Measurements from ENCODE around the gene MBNL2.
A peak's percentile ranks its signal among the peaks of the same experiment; 100 is the strongest.

MBNL2 gene

GRCh38 chr13:97273341-97273831 is 51.3 kb downstream of the MBNL2 start:
- no peak for DNase-seq (ENCODE audit: low read depth in 2 of 2)

DNA sequence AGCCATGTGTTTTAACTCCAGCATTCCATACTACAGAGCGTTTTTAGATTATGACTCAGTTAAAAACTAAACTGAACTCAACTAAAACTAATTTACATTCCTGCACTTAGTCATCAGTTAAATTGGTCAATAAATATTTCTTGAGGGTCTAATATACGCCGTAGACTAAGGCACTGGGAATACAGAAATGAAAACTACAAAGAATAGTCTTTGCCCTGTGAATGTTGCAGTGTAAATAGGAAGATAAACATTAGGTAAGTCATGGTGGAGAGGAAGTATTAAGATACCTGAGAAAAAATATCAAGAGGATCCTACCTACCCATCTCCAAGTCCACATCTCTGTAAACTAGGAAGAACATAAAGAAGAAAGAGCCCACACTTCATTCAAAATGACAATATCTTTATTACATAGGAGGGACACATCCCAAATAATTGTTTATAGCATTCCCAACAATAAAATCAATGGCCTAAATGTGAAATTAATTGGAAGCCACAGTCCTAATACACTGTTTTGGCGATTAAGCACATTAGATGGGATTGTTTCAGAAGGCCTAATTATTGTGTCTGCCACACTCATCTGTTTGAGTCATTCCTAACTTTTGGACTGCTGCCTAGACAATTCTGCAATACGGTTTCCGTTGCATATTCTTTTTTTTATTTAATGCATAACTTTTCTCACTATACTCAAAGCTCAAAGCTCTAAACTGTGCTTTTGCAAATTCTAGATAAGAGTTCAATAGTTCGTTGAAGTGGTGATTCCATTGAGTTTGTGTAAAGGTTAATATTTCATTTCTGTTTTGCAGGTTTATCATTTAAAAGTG is 52.9 kb downstream of the MBNL2 start:
- DNase-seq (ENCODE audit: low read depth in 2 of 2), result peak; percentile 84 to 86

DNA sequence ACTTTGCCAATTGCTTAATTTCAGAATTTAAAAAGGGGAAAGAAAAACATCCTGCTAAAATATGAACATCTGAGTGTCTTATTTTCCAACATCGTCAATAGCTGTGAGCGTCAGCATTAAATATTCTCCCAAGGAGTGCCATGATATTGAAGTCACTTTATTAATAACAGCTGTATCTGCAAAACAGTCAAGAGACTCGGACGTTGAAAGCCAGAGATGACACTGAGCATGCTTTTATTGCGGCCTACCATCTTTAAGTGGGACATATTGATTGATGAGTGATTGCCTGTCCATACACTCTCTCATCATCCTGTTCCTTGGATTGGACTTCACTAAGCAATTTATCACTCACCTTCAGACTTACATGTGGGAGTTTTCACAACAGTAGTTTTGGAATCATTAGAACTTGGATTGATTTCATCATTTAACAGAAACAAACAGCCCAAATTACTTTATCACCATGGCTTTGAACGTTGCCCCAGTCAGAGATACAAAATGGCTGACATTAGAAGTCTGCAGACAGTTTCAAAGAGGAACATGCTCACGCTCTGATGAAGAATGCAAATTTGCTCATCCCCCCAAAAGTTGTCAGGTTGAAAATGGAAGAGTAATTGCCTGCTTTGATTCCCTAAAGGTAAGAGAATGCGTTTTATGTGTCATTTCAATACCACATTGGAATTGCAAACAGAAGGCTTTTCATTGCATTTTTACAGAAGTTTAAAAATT is 53.8 kb downstream of the MBNL2 start:
- no peak for DNase-seq (ENCODE audit: low read depth in 2 of 2)

GRCh38 chr13:97276862-97277269 is 54.7 kb downstream of the MBNL2 start:
- DNase-seq (ENCODE audit: low read depth in 2 of 2), result no peak

GRCh38 chr13:97278435-97279411 is 56.6 kb downstream of the MBNL2 start:
- DNase-seq (ENCODE audit: low read depth in 2 of 2), result no peak

DNA sequence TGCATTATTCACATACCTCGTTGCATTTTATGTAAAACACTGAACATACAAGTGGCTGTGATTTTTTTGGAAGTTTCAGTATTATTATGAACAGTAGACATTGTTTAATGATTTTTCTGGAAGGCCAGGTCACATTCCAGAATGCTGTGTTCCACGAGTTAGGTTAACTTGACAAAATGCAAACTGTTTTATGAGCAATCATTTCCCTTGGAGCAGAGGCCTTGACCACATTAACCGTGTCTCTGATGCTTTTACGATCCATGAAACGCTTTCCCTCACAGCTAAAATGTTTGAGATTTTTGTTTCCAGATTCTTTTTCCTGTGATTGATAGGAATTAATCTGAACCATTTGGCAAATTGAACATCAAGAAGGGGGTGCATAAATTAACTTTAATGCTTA is 57.8 kb downstream of the MBNL2 start:
- DNase-seq (ENCODE audit: low read depth in 2 of 2), result peak in 1 of 2 experiments; percentile 61

GRCh38 chr13:97280478-97280877 is 58.3 kb downstream of the MBNL2 start:
- no peak for DNase-seq (ENCODE audit: low read depth in 2 of 2)

- DNase-seq (ENCODE audit: low read depth in 2 of 2), result no peak
These were observed 58.9 kb downstream of the MBNL2 start for GRCh38 chr13:97281028-97281427.

DNA sequence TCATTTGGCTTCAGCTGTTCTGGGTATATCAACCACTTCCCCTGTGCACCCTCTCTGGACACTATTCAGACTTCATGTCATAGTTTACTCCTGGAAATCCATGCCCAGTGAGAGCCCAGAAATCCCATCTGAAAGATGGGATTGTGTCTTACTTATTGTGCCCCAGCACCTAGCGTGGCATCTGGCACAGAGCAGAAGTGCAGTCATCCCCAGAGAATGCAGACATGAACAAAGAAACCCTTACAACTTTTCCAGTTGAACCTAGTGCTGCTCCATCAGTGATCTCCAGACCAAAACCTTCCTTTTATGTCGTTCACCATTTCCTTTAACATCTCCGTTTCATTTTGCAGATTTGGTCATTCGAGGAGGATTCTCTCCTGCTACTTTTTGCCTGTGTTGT is 60.6 kb downstream of the MBNL2 start:
- DNase-seq (ENCODE audit: low read depth in 2 of 2), result no peak

- DNase-seq (ENCODE audit: low read depth in 2 of 2), result no peak
These were observed 61.8 kb downstream of the MBNL2 start for GRCh38 chr13:97283888-97284287.

DNA sequence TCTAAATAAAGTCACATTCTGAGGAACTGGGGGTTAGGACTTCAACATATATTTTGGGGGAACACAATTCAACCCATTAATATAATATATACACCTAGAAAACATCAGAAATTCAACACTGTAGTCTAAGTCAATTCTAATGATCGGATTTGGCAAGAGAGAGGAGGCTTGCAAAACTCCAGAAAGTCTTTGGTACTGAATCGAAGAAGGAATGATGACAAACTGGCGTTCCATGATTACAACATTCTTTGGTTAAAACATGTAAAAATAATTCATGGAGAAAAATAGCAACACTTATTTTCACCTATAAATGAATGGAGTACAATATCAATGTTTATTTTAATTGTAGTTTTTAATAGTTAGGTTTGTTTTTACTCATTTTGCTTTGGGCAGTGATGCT is 62.4 kb downstream of the MBNL2 start:
- no peak for DNase-seq (ENCODE audit: low read depth in 2 of 2)

- DNase-seq (ENCODE audit: low read depth in 2 of 2), result no peak
These were observed 63.3 kb downstream of the MBNL2 start for GRCh38 chr13:97285221-97285955.

DNA sequence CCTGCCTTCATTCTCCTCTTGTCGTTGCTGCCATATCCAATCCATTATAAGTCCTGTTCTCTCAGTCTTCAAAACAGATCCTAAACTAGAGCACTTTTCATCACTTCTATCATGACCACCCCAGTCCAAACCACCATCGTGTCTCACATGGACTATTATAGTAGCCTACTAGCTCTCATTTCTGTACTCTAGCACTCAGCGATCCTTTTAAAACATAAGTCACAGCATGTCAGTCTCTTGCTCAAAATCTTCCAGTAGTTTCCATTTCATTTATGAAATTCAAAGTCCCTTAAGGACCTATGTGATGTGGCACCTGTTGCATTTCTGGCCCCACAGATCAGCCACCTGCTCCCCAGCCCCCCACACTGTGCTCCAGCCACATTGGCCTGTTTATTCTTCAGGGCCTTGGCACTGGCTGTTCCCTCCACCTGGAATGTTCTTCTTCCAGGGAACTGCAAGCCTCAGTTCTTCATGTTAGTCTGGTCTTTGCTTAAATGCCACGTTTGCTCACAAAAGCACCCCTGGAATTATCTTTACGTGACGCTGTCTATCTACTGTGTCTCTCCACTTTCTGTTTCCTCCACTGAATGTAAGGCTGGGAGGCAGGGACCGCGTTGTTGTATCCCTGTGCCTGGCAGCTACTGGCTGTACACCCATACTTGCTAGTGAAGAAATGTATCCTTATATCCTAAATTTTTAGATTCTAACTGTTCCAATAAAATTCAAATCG is 64.3 kb downstream of the MBNL2 start:
- DNase-seq (ENCODE audit: low read depth in 2 of 2), result no peak

DNA sequence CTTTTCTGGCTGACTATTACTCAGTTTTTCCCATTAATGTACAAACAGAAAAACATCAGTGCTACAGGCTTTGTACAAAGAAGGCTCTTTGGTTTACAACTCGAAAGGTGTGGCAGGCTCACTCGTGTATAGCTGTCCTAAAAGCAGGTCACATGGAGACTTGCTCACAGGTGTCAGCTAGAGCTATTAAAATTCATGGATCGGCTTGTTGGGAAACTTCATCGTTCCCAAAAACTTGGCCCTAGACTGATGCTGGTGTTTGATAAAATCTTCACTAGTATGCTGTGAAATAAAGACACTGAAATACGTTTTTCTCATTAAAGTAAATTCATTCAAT is 64.9 kb downstream of the MBNL2 start:
- DNase-seq (ENCODE audit: low read depth in 2 of 2), result no peak

DNA sequence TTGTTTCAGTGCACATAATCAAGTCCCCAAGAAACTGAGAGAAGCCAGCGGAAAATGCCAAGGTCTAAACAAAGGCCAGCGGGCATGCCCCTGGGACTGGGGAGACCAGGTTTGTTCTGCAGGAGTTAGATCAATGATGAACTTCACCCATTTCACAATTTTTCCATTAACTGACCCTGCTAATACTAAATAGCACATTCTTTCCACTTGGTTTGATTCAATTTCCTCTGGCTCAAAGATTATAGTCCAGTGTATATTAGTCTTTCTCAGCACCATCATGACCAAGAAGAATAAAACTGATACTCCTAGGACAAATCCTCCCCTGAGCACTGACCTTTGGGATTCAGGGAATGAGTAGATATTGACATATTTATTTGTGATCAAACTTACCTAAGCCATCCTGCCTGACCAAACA is 66.4 kb downstream of the MBNL2 start:
- no peak for DNase-seq (ENCODE audit: low read depth in 2 of 2)

DNA sequence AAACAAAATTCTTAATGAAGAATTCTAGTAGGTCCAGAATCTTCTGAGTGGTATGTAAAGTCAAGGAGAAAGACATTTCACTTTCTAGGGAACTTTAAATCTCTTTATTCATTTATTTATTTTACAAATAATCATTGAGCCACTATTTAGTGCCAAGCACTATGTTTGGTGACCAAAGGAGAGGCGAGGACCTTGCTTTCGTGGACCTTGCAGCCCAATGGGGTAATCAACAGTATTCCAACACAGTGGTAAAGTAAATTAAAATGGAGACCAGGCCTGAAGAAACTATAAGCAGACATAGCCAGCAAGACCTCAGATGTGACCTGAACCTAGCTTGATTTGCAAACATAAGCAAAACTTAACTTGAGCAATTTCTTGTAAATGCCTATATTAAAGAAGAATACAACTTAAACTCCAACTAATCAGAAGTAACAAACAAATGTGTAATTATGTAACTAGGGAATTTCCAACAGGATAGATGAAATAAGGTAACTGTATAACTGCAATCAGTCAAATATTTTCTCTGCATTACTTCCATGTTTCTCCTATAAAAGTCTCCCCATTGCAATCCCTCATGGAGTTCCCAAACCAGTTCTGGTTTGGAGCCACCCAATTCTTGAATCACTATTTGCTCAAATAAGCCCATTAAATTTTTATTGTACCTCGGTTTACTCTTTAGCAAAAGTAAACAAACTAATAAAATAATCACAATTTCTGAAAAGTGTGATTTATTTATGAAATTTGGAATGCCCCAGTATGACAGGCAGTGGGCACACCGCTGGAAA is 67.6 kb downstream of the MBNL2 start:
- no peak for DNase-seq (ENCODE audit: low read depth in 2 of 2)

GRCh38 chr13:97295283-97296182 is 73.4 kb downstream of the MBNL2 start:
- peak; percentile 76 to 85 for DNase-seq (ENCODE audit: low read depth in 2 of 2)

GRCh38 chr13:97296740-97297139 is 74.6 kb downstream of the MBNL2 start:
- no peak for DNase-seq (ENCODE audit: low read depth in 2 of 2)

DNA sequence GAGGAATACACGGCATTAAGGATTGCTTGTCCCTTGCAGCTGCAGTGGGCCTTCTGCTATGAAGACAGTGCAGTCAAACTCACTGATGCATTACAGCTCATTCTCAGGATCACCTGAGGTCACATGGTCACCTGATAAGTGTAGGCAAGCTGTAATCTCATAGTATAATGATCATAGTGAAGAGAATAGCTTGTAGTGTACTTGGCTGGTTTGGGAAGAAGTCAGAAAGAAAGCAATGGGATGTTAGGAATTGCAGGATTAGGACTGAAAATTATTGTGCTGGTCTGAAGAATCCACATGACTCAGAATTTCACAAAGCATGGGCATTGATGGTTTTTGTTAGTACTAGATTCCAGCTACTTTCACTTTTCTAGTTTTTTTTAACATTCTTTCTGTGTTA is 76.7 kb downstream of the MBNL2 start:
- no peak for DNase-seq (ENCODE audit: low read depth in 2 of 2)
